ENCODE measurements around the gene LOXL3. TPM values are rescaled to one million over a fixed set of nuclear protein-coding genes. Genes with fewer than 3 reads are reported as not detected.

LOXL3 gene
- total RNA-seq, 1 experiment from 2014 or later = 29.0 TPM

GRCh38 chr2:74536166-74536950 lies 17.4 kb downstream of the LOXL3 start:
- no peak overlapping the region for H3K27ac ChIP-seq (ENCODE audit: insufficient read length, low read depth, low read length)
- no peak for DNase-seq
- no peak overlapping the region for H3K56ac ChIP-seq (ENCODE audit: insufficient read length, low read depth, low read length)
- H3K27ac Mint-ChIP-seq = no peak overlapping the region
- H3K4me3 Mint-ChIP-seq = no peak overlapping the region
- no peak overlapping the region for H2AK5ac ChIP-seq (ENCODE audit: insufficient read length, low read length)
- no peak for TF ChIP-seq CTCF (conservative IDR thresholded peaks at IDR 0.05)
- no peaks in the 10 kb centered on the region for H3K23me2 ChIP-seq (ENCODE audit: insufficient read length, low read depth, low read length, poor library complexity, severe bottlenecking)
- H3K4me1 Mint-ChIP-seq = peaks cover 3 to 9% of the 10 kb centered on the region in 2 experiments; a peak in 1 of 4 replicates
- H3K4ac ChIP-seq (ENCODE audit: low read depth, low read length) = no peak overlapping the region
- H3K9me3 Mint-ChIP-seq = no peaks in the 10 kb centered on the region
- H3K18ac ChIP-seq (ENCODE audit: insufficient read length, low read depth, low read length) = no peak overlapping the region
- no peak overlapping the region for H3K9ac ChIP-seq (ENCODE audit: extremely low read depth, insufficient read length, low read length)
- H3T11ph ChIP-seq (ENCODE audit: low read length) = no peak overlapping the region
- no peaks in the 10 kb centered on the region for H3K79me2 ChIP-seq (ENCODE audit: insufficient read depth, low read length)
- H3K14ac ChIP-seq (ENCODE audit: insufficient read depth, low read length) = no peak overlapping the region
- no peak overlapping the region for H4K5ac ChIP-seq (ENCODE audit: insufficient read length, low read depth, low read length)
- no peak overlapping the region for H4K91ac ChIP-seq (ENCODE audit: insufficient read length, low read depth, low read length)
- no peaks in the 10 kb centered on the region for H3K79me1 ChIP-seq (ENCODE audit: insufficient read depth, low read depth, low read length, poor library complexity, severe bottlenecking)
- H3K36me3 Mint-ChIP-seq (ENCODE audit: insufficient read depth in 1 of 3, low read depth in 3 of 3) = peaks cover 0 to 31% (median 24%) of the 10 kb centered on the region in 3 experiments; a peak in 5 of 7 replicates
- H2BK12ac ChIP-seq (ENCODE audit: insufficient read length, low read depth, low read length) = no peak overlapping the region
- H2BK120ac ChIP-seq (ENCODE audit: low read depth, low read length, poor library complexity, severe bottlenecking) = no peak overlapping the region
- no peak overlapping the region for H3K4me2 ChIP-seq (ENCODE audit: insufficient read depth, insufficient read length, low read length)
- no peaks in the 10 kb centered on the region for H3K27me3 ChIP-seq (ENCODE audit: insufficient read depth, low read length)
- no peak overlapping the region for H2BK20ac ChIP-seq (ENCODE audit: low read depth, low read length, poor library complexity, severe bottlenecking)
- no CpG with 5 or more reads among the region's 23 CpGs for WGBS (ENCODE audit: extremely low coverage, insufficient read length, low lambda C conversion rate)
- no peak overlapping the region for H2BK5ac ChIP-seq (ENCODE audit: insufficient read length, low read length)
- H4K20me1 ChIP-seq (ENCODE audit: control insufficient read depth, insufficient read depth, insufficient read length) = no peaks in the 10 kb centered on the region
- no peak overlapping the region for H2AFZ ChIP-seq (ENCODE audit: low read length)
- no peak overlapping the region for H2BK15ac ChIP-seq (ENCODE audit: low read depth, low read length)
- H3K4me1 ChIP-seq (ENCODE audit: insufficient read depth, low read length) = no peaks in the 10 kb centered on the region
- no peak overlapping the region for H3K23ac ChIP-seq (ENCODE audit: insufficient read length, low read depth, low read length)
- no peak overlapping the region for H4K8ac ChIP-seq (replicated peaks; ENCODE audit: insufficient read length, low read depth, low read length)
- no peaks in the 10 kb centered on the region for H3K27me3 Mint-ChIP-seq (ENCODE audit: low read depth)
- no peaks in the 10 kb centered on the region for H3K9me3 ChIP-seq (ENCODE audit: control insufficient read depth, low read depth, low read length)

Data from H9 (cell line).